Measurements from ENCODE around the gene PPTC7.
A peak's percentile ranks its signal among the peaks of the same experiment; 100 is the strongest.
"Not testable (repeated sequence)": the region's sequence is repeated elsewhere in the genome, so short reads cannot be mapped to it uniquely, and the experiment has no call there.

PPTC7 gene

DNA sequence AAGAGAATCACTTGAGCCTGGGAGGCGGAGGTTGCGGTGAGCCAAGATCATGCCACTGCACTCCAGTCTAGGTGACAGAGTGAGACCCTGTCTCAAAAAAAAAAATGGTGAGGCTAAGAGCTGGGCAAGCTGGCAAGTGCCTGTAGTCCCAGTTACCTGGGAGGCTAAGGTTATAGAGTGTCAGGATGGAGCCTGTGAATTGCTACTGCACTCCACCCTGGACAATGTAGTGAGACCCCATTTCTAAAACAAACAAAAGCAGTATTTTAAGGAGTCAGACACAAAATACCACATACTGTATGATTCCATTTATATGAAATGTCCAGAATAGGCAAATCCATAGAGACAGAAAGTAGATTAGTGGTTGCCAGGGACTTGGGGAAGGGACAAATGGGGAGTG is 4.0 kb upstream of the PPTC7 start:
- not testable (repeated sequence) for DNase-seq (ENCODE audit: low read depth in 2 of 3, low spot score in 1 of 3)

- peak in 2 of 3 donors; percentile 42 to 53 for DNase-seq (ENCODE audit: low read depth in 2 of 3, low spot score in 1 of 3)
Observed at GRCh38 chr12:110585231-110585799, 2.2 kb upstream of the PPTC7 start.

- peak in 2 of 3 donors; percentile 50 to 73 for DNase-seq (ENCODE audit: low read depth in 2 of 3, low spot score in 1 of 3)
Observed at GRCh38 chr12:110582276-110583136, 612 bp downstream of the PPTC7 start.

DNA sequence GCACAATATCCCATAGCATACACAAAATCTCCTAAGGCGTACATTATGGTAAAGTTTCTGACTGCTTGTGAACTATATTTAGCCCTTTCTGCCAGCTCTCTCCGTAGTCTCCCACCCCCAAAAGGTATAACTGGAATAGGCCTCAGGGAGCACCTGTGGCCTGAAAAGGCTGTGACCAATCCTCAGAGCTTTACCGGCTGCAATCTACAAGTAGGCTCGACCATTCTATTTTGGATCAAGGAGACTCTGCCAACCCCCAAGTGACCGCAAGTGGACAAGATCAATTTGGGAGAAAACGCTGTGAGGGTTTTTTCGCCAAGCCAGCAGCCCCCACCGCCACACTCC is 1.2 kb downstream of the PPTC7 start:
- DNase-seq (ENCODE audit: low read depth in 2 of 3, low spot score in 1 of 3) = no peak

DNA sequence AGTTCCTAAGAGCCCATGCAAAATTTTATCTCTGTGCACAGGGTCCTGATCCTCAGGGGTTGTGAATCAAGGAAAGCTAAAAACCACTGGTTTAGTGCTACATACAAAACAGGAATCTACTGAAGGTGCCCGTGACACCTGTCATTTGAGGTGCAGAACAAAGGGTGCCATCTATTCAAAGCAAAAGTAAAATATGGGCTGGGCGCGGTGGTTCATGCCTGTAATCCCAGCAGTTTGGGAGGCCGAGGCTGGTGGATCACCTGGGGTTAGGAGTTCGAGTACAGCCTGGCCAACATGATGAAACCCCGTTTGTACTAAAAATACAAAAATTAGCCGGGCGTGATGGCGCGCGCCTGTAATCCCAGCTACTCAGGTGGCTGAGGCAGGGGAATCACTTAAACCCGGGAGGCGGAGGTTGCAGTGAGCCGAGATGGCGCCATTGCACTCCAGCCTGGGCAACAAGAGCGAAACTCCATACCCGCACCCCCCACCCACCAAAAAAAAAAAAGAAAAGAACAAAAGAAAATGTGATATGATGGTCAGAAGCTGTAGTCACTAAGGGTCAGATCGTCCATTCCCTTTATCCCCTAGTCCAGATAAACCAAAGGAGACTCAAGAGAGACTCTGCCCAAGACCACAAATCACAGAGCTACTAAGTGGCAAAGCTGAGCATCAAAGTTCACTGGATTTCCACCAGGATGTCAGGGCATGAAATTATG is 3.4 kb downstream of the PPTC7 start:
- no peak for DNase-seq (ENCODE audit: low read depth in 2 of 3, low spot score in 1 of 3)

- DNase-seq (ENCODE audit: low read depth in 2 of 3, low spot score in 1 of 3) = no peak
Observed at GRCh38 chr12:110578694-110579534, 4.2 kb downstream of the PPTC7 start.

DNA sequence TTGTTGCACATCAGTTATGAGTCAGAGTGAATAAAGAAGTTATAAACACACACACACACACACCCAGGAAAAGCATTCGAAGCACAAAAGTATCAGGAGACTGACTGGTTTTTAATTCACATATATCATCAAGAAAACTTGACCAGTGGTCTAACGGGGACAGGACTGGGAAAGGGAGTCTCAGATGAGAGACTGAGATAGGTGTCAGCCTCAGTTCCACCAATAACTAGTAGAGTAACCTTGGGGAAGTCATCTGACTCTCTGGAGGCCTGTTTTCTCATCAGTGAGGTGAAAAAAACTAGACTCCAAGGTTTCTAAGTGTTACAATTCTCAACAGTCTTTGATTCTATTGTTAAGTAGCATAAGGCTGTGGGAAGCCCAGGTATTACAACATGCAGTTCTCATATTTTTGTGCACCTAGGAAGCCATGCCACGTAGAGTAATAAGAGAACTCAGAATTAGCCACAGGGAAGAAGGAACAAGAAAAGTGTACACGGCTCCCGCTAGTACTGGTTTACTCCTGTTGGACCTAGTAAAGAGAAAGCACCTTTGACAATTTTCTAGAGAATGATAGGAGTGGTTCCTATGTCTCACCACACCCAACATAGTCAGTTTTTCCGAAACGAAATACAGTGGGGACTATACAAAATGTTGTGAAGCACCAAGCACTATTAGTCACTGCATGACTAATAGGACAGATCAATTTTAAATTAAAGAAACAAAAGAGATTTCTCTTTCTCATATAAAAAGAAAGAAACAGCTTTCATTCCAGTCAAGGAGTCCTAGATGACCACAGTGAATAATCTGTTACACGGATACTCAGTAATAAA is 5.0 kb downstream of the PPTC7 start:
- DNase-seq (ENCODE audit: low read depth in 2 of 3, low spot score in 1 of 3) = peak in 1 of 3 donors; percentile 51

GRCh38 chr12:110576504-110576903 is 6.6 kb downstream of the PPTC7 start:
- no peak for DNase-seq (ENCODE audit: low read depth in 2 of 3, low spot score in 1 of 3)

DNA sequence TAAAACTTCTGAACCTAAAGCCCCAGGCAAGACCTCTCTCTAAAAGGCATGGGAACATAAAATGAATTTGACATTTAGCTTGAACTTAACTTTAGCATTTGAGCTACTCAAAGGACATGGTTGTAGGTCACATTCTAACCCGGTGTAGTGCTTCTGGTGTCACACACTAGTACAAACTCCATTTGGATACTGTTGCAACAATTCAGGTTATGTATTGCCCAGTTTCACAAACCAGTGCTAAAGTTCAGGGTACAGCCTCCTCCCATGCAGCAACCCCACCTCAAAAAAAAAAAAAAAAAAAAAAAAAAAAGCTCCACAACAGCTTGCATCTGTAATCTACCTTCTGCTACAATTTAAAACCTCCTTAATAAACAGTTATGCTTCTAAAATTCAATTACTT is 7.8 kb downstream of the PPTC7 start:
- no peak for DNase-seq (ENCODE audit: low read depth in 2 of 3, low spot score in 1 of 3)

GRCh38 chr12:110574717-110575230 is 8.3 kb downstream of the PPTC7 start:
- not testable (repeated sequence) for DNase-seq (ENCODE audit: low read depth in 2 of 3, low spot score in 1 of 3)

DNA sequence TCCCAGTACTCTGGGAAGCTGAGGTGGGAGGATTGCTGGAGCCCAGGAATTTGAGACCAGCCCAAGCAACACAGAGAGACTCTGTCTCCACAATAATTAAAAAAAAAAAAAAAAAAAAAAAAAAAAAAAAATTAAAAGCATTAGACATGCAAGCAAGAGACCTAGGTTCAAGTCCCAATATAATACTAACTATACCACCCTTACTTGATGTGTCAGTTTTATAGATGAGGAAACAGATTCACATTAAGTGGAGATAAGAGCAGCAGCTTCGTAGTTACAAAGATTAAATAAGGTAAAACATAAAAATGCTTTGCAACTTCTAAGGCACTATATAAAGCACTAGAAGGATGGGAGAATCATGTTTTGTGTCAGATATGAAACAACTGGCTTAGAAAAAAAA is 9.1 kb downstream of the PPTC7 start:
- DNase-seq (ENCODE audit: low read depth in 2 of 3, low spot score in 1 of 3) = no peak

DNA sequence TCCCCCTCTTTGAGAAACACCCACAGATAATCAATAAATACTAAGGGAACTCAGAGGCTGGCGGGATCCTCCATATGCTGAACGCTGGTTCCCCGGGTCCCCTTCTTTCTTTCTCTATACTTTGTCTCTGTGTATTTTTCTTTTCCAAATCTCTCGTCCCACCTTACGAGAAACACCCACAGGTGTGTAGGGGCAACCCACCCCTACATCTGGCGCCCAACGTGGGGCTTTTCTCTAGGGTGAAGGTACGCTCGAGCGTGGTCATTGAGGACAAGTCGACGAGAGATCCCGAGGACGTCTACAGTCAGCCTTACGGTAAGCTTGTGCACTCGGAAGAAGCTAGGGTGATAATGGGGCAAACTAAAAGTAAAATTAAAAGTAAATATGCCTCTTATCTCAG is 12.3 kb downstream of the PPTC7 start:
- DNase-seq (ENCODE audit: low read depth in 2 of 3, low spot score in 1 of 3) = not testable (repeated sequence)

GRCh38 chr12:110569838-110570237 is 13.3 kb downstream of the PPTC7 start:
- not testable (repeated sequence) for DNase-seq (ENCODE audit: low read depth in 2 of 3, low spot score in 1 of 3)

- DNase-seq (ENCODE audit: low read depth in 2 of 3, low spot score in 1 of 3) = no peak
Observed at GRCh38 chr12:110568752-110569151, 14.4 kb downstream of the PPTC7 start.

DNA sequence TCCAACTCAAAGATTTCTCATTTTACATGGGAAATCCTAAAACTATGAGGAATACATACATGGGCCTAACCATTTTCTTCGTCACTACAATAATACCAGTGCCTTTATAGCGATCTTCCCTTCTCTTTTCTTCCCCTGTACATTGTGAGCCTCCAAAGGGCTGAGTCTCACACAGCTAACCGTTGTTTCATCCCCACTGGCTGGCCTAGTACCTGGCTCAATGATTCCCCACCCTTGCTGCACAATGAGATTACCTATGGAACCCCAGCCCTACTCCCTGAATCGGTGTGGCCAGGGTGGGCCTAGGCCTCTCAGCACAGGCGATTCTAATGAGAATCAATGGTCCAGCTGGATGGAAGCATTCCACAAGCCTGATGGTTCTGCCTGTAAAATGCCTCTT is 16.1 kb downstream of the PPTC7 start:
- DNase-seq (ENCODE audit: low read depth in 2 of 3, low spot score in 1 of 3) = no peak

DNA sequence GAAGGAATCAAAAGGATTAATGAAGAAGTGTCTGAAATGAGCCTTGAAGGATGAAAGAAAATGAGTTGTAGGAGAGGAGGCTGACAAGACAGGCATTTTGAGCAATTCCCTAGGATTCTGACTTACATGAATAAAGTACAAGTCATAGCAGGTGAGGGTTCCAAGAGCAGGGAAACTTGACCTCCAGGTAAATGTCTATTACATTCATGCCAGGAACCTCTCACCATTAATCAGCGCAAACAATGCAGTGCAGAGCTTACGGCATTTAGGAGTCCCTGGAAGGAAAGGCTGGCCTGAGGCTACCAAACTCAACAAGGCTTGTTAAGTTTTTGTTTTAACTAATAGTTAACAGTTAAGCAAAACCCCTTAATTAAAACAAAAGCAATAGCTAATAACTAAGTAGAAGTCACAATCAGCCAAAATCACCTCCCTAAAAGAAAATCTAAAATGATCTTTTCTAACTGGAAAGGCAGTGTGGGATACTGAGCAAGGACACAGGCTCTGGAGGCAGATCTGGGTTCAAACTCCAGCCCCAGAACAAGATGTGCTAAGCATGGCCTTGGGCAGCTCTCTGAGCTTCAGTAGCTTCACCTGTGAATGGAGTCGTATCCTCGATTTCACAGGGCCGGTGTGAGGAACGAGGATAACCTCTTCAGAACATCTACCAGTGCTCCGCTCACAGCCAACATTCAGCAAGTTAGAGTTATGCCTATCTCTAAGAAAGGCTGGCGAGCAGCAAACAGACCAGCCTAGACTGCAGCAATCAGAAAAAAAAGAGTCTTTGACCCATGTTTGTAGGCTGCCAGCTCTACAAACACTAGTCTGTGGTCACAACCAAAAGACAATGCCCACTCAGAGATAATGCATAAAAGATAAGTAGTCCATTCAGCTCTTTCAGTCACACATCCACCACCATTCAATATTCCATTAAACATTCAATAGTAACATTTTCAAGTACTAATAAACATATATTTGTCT is 16.9 kb downstream of the PPTC7 start:
- no peak for DNase-seq (ENCODE audit: low read depth in 2 of 3, low spot score in 1 of 3)

- no peak for DNase-seq (ENCODE audit: low read depth in 2 of 3, low spot score in 1 of 3)
Observed at GRCh38 chr12:110564471-110564991, 18.6 kb downstream of the PPTC7 start.

- no peak for DNase-seq (ENCODE audit: low read depth in 2 of 3, low spot score in 1 of 3)
Observed at GRCh38 chr12:110563702-110564470, 19.2 kb downstream of the PPTC7 start.
